GM12878 (cell line): ENCODE results near the gene ANKRD33B. TPM values are rescaled to one million over a fixed set of nuclear protein-coding genes. Genes with fewer than 3 reads are reported as not detected.
"Not testable (repeated sequence)": the region's sequence is repeated elsewhere in the genome, so short reads cannot be mapped to it uniquely, and the experiment has no call there.

ENCODE experiments used
- ATAC-seq: fragments of 200-7000 bp; cut with Tn5 transposase; 3 replicates; pipeline ENCODE4 v1.9.1; 2020; ENCODE audit warnings: mild to moderate bottlenecking, moderate library complexity
- BruUV-seq: library from RNA; stranded (reverse); fragments of 400-500 nt; replicated peaks from 2 replicates; lab custom pipeline; 2021; lab: Mats Ljungman, UMichigan
- CTCF ChIA-PET: fragments of 300-600 bp; sonication (Branson Sonifier 250); formaldehyde crosslinking; extraction: SDS; loops from one replicate; lab custom pipeline; 2021; ENCODE audit warnings: inconsistent platforms; lab: Yijun Ruan, JAX
- POLR2A ChIA-PET: fragments of 350-600 bp; formaldehyde crosslinking; extraction: SDS; loops from one replicate; lab custom pipeline; 2021; ENCODE audit warnings: inconsistent platforms; lab: Charles Lee
- RAD21 ChIA-PET: fragments of 300-600 bp; sonication (Branson Sonifier 250); formaldehyde crosslinking; loops from one replicate; lab custom pipeline; 2023; ENCODE audit warnings: antibody characterized with exemption; ENCODE audit not compliant: unreplicated experiment; lab: Charles Lee
- SMC1A ChIA-PET: fragments of 300-600 bp; sonication (Branson Sonifier 250); formaldehyde crosslinking; loops from one replicate; lab custom pipeline; 2023; ENCODE audit not compliant: unreplicated experiment, uncharacterized antibody; lab: Charles Lee
- DNase-seq: peaks from one replicate; pipeline ENCODE4 v3.0.0-alpha.2; 2011; ENCODE audit warnings: low read depth, low spot score
- FAIRE-seq: peaks from 3 replicates; lab custom pipeline; 2011; peaks lifted over from hg19 to GRCh38; lab: Jason Lieb, UNC
- H2AFZ ChIP-seq: 2 replicates; pipeline ENCODE4 v1.6.0; 2011; ENCODE audit warnings: low read depth, low read length, control low read depth; ENCODE audit not compliant: control insufficient read depth
- H3K27ac ChIP-seq: 2 replicates; pipeline ENCODE4 v1.5.1; 2011; ENCODE audit warnings: control low read depth; ENCODE audit not compliant: control insufficient read depth, insufficient read depth
- H3K27me3 ChIP-seq, 2 experiments: replicated peaks in 1 of 2; 2 replicates each; pipeline versions ENCODE4 v1.6.0 to v1.6.1; 2011; ENCODE audit warnings: low read length in 1 of 2; ENCODE audit not compliant: control insufficient read depth in 2 of 2, insufficient read depth in 2 of 2
- H3K36me3 ChIP-seq, 2 experiments: 2 replicates each; pipeline ENCODE4 v1.5.1; 2011; ENCODE audit warnings: low read length in 1 of 2; ENCODE audit not compliant: control insufficient read depth in 2 of 2, insufficient read depth in 2 of 2
- H3K4me1 ChIP-seq: 2 replicates; pipeline ENCODE4 v1.6.1; 2011; ENCODE audit warnings: mild to moderate bottlenecking, low read length, moderate library complexity, mixed read lengths; ENCODE audit not compliant: control insufficient read depth, insufficient read depth
- H3K4me2 ChIP-seq: 2 replicates; pipeline ENCODE4 v1.6.0; 2011; ENCODE audit warnings: control low read depth; ENCODE audit not compliant: control insufficient read depth, insufficient read depth
- H3K4me3 ChIP-seq: fragments of 200-600 bp; sonication (generic); 2 replicates; pipeline ENCODE4 v1.5.1; 2016
- H3K79me2 ChIP-seq: 2 replicates; pipeline ENCODE4 v1.6.0; 2011; ENCODE audit warnings: low read length; ENCODE audit not compliant: control insufficient read depth, insufficient read depth
- H3K9ac ChIP-seq: 2 replicates; pipeline ENCODE4 v1.8.0; 2011; ENCODE audit warnings: low read length, control low read depth, mixed read lengths; ENCODE audit not compliant: control insufficient read depth, insufficient read depth
- H3K9me3 ChIP-seq: replicated peaks from 3 replicates; pipeline ENCODE4 v1.5.1; 2011; ENCODE audit warnings: mild to moderate bottlenecking, low read length; ENCODE audit not compliant: control insufficient read depth, insufficient read depth
- H4K20me1 ChIP-seq: 2 replicates; pipeline ENCODE4 v1.6.0; 2011; ENCODE audit not compliant: control insufficient read depth, insufficient read depth
- EED ChIP-seq: sonication (generic); IDR thresholded peaks from 2 replicates; pipeline ENCODE4 v1.6.1; 2016; ENCODE audit warnings: antibody characterized with exemption, low read depth
- IKZF2 ChIP-seq, 2 experiments: fragments of 450-650 bp; IDR thresholded peaks; 2 replicates each; pipeline ENCODE4 v1.6.1; 2017; ENCODE audit warnings: mild to moderate bottlenecking in 2 of 2, moderate library complexity in 2 of 2
- IRF4 ChIP-seq: IDR thresholded peaks from 2 replicates; pipeline ENCODE4 v1.6.1; 2011; ENCODE audit warnings: low read depth, low read length
- NBN ChIP-seq: fragments of 450-650 bp; IDR thresholded peaks from 2 replicates; pipeline ENCODE4 v1.6.1; 2016
- NR2F1 ChIP-seq: fragments of 450-650 bp; conservative IDR thresholded peaks from 2 replicates; pipeline ENCODE4 v1.6.1; 2017; ENCODE audit warnings: mild to moderate bottlenecking
- SPI1 ChIP-seq: IDR thresholded peaks from 2 replicates; pipeline ENCODE4 v1.6.1; 2011; ENCODE audit warnings: low read depth, mild to moderate bottlenecking, low read length, moderate library complexity, borderline replicate concordance; ENCODE audit not compliant: insufficient read depth
- ZBED1 ChIP-seq: IDR thresholded peaks from 2 replicates; pipeline ENCODE4 v1.6.1; 2016; ENCODE audit warnings: borderline replicate concordance
- ZNF384 ChIP-seq: IDR thresholded peaks from 2 replicates; pipeline ENCODE4 v1.6.1; 2012; ENCODE audit warnings: low read depth, mild to moderate bottlenecking, low read length, improper control_type of control experiment, borderline replicate concordance
- WGBS: methylation state at CpG from one replicate; pipeline ENCODE4 v1.1.6; 2016; ENCODE audit warnings: low lambda C conversion rate; ENCODE audit not compliant: insufficient replicate concordance, insufficient coverage; ENCODE audit errors: missing lambda C conversion rate; 5-methylcytosine and 5-hydroxymethylcytosine counted together
- in situ Hi-C: fragments of 300-500 bp; cut with MboI; formaldehyde crosslinking; loops from 9 replicates; pipeline ENCODE4 v1.14.3; 2018; ENCODE audit warnings: mixed read lengths
- intact Hi-C: fragments of 100-400 bp; cut with micrococcal nuclease; formaldehyde crosslinking; loops from one replicate; pipeline ENCODE4 v1.14.2; 2022; ENCODE audit not compliant: unreplicated experiment
- polyA plus RNA-seq, 11 experiments: library from polyadenylated mRNA; depleted of rRNA in 4 of 11; unstranded in 6 of 11; stranded (reverse) in 5 of 11; fragments of >200 nt; fragmentation: Nextera tagmentation in 4 of 11; fragmentation: Illumina TruSeq in 1 of 11; extraction: Ambion mirVana in 4 of 11; extraction: Trizol in 1 of 11; gene quantifications; 1 replicate in 1 of 11; 2 replicates in 10 of 11; pipeline versions ENCODE4 v1.2.1 to v1.2.3, GENCODE V29; 2011 to 2016; ENCODE audit warnings: inconsistent platforms in 2 of 11, missing spikeins in 2 of 11, low read depth in 1 of 11
- total RNA-seq, 4 experiments: library from RNA; depleted of rRNA in 3 of 4; stranded (reverse); fragments of >200 nt in 3 of 4; fragmentation: Illumina TruSeq in 1 of 4; extraction: Trizol in 1 of 4; gene quantifications; 2 replicates each; pipeline versions ENCODE4 v1.2.1 to v1.2.3, GENCODE V29; 2013 to 2021
- TF ChIP-seq, protein P1 (sequence below): fragments of 150-350 bp; IDR thresholded peaks from 2 replicates; pipeline ENCODE4 v1.6.1; 2014; ENCODE audit warnings: mild to moderate bottlenecking, low read depth, low read length
- TF ChIP-seq, protein P2 (sequence below): fragments of 450-650 bp; IDR thresholded peaks from 2 replicates; pipeline ENCODE4 v1.6.1; 2017; ENCODE audit warnings: mild to moderate bottlenecking, moderate library complexity
- TF ChIP-seq, protein P3 (sequence below): fragments of 450-650 bp; IDR thresholded peaks from 2 replicates; pipeline ENCODE4 v1.6.1; 2016; ENCODE audit warnings: mild to moderate bottlenecking

Gene ANKRD33B
- total and polyA plus RNA-seq, 10 of the 15 experiments (the other 5 are each of a cell fraction or from before 2014, with no cell fraction given): 4.9 to 61.6 (median 15.6) TPM

DNA sequence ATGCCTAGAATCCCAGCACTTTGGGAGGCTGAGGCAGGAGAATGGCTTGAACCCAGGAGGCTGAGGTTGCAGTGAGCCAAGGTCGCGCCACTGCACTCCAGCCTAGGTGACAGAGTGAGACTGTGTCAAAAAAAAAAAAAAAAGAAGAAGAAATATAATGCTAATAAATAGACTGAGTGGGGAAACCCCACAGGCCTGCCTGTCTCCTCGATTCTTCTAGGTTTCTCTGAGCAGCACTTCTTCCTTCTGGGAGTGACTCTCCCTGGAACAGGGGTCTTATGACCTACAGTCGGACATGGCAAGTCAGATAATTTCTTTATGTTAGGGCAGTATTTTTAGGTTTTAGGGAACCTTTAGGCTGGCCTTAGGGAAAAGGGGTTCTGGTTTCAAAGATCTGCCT, 66.9 kb downstream of the ANKRD33B start:
- TF ChIP-seq ZBED1 (0 out of 2 replicates have a peak, but pooled peaks have one; percentile 8), NR2F1 (0 out of 2 replicates have a peak, but pooled peaks have one; percentile 24), NBN (0 out of 2 replicates have a peak, but pooled peaks have one; percentile 18), ZNF384 (peak; percentile 83), EED (peak; percentile 77), SPI1 (peak; percentile 1; the same call in 1 of the 2 replicates), IRF4 (0 out of 2 replicates have a peak, but pooled peaks have one; percentile 4), IKZF2 (IDR thresholded peaks at IDR 0.05) (peak in 1 of 2 experiments; percentile 55; a peak in 2 of 4 replicates)
- TF ChIP-seq, protein P1, sequence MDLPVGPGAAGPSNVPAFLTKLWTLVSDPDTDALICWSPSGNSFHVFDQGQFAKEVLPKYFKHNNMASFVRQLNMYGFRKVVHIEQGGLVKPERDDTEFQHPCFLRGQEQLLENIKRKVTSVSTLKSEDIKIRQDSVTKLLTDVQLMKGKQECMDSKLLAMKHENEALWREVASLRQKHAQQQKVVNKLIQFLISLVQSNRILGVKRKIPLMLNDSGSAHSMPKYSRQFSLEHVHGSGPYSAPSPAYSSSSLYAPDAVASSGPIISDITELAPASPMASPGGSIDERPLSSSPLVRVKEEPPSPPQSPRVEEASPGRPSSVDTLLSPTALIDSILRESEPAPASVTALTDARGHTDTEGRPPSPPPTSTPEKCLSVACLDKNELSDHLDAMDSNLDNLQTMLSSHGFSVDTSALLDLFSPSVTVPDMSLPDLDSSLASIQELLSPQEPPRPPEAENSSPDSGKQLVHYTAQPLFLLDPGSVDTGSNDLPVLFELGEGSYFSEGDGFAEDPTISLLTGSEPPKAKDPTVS: peak; percentile 52; the same call in 1 of the 2 replicates
- TF ChIP-seq, protein P2, sequence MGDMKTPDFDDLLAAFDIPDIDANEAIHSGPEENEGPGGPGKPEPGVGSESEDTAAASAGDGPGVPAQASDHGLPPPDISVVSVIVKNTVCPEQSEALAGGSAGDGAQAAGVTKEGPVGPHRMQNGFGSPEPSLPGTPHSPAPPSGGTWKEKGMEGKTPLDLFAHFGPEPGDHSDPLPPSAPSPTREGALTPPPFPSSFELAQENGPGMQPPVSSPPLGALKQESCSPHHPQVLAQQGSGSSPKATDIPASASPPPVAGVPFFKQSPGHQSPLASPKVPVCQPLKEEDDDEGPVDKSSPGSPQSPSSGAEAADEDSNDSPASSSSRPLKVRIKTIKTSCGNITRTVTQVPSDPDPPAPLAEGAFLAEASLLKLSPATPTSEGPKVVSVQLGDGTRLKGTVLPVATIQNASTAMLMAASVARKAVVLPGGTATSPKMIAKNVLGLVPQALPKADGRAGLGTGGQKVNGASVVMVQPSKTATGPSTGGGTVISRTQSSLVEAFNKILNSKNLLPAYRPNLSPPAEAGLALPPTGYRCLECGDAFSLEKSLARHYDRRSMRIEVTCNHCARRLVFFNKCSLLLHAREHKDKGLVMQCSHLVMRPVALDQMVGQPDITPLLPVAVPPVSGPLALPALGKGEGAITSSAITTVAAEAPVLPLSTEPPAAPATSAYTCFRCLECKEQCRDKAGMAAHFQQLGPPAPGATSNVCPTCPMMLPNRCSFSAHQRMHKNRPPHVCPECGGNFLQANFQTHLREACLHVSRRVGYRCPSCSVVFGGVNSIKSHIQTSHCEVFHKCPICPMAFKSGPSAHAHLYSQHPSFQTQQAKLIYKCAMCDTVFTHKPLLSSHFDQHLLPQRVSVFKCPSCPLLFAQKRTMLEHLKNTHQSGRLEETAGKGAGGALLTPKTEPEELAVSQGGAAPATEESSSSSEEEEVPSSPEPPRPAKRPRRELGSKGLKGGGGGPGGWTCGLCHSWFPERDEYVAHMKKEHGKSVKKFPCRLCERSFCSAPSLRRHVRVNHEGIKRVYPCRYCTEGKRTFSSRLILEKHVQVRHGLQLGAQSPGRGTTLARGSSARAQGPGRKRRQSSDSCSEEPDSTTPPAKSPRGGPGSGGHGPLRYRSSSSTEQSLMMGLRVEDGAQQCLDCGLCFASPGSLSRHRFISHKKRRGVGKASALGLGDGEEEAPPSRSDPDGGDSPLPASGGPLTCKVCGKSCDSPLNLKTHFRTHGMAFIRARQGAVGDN: 0 out of 2 replicates have a peak, but pooled peaks have one; percentile 13
- TF ChIP-seq, protein P3, sequence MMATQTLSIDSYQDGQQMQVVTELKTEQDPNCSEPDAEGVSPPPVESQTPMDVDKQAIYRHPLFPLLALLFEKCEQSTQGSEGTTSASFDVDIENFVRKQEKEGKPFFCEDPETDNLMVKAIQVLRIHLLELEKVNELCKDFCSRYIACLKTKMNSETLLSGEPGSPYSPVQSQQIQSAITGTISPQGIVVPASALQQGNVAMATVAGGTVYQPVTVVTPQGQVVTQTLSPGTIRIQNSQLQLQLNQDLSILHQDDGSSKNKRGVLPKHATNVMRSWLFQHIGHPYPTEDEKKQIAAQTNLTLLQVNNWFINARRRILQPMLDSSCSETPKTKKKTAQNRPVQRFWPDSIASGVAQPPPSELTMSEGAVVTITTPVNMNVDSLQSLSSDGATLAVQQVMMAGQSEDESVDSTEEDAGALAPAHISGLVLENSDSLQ: peak; percentile 53
- H3K9ac ChIP-seq: peak overlapping the region; percentile 83
- intact Hi-C loops: loop anchor here (1.0 to 5.0 kb wide), 3 partner anchors 52 to 348 kb away; no protein-coding TSS in a partner anchor

More for the DNA sequence above, 66.9 kb downstream of the ANKRD33B start:
- BruUV-seq, H3K9me3 ChIP-seq, H2AFZ ChIP-seq, H3K27me3 ChIP-seq, H3K36me3 ChIP-seq, FAIRE-seq, in situ Hi-C loops, H4K20me1 ChIP-seq, DNase-seq: not testable (repeated sequence)
- ChIA-PET SMC1A (interaction anchor here (0.8 to 5.8 kb wide), 8 partner anchors 10 to 177 kb away, joined by 3 to 71 read pairs (median 9); no protein-coding TSS in a partner anchor), CTCF (interaction anchor here (1.0 to 7.9 kb wide), 6 partner anchors 19 to 273 kb away, joined by 6 to 157 read pairs (median 10); no protein-coding TSS in a partner anchor), RAD21 (interaction anchor here (0.9 to 7.5 kb wide), 7 partner anchors 9 to 176 kb away, joined by 3 to 79 read pairs (median 8); partner anchors contain the start of gene ANKRD33B), POLR2A (interaction anchor here (0.9 to 1.2 kb wide), 2 partner anchors 69 to 102 kb away, joined by 3 to 4 read pairs; no protein-coding TSS in a partner anchor)
- Histone ChIP-seq H3K79me2 (peaks cover 74% of the 10 kb centered on the region), H3K4me3 (peak overlapping the region; percentile 59), H3K4me1 (peaks cover 83% of the 10 kb centered on the region), H3K27ac (peak overlapping the region; percentile 93), H3K4me2 (peak overlapping the region; percentile 83)
- WGBS: 0% methylated on average over 2 of the region's 4 CpGs
- ATAC-seq: peak; percentile 5; the same call in 2 of the 3 replicates
